ENCODE data around the gene IQCE. TPM values are rescaled to one million over a fixed set of nuclear protein-coding genes. Genes with fewer than 3 reads are reported as not detected.

IQCE gene
- total and polyA plus RNA-seq, 2 donors (not counting 1 experiment from before 2014, with no cell fraction given), result 5.3 to 8.3 TPM

- Histone ChIP-seq H2AFZ (ENCODE audit: low read length) (no peak overlapping the region), H3K36me3 (ENCODE audit: control insufficient read depth, insufficient read depth, low read length) (no peaks in the 10 kb centered on the region), H3K9me3 (ENCODE audit: control insufficient read depth, insufficient read depth, low read depth, low read length) (no peaks in the 10 kb centered on the region), H3K27ac (ENCODE audit: insufficient read depth, low read length) (no peak overlapping the region), H3K4me2 (ENCODE audit: extremely low read depth, insufficient read depth, low read length) (peak overlapping the region; percentile 58), H3K9ac (ENCODE audit: insufficient read depth, low read length) (no peak overlapping the region), H3K4me3 (replicated peaks in 1 of 4; ENCODE audit: control extremely low read depth in 1 of 4, insufficient read depth in 1 of 4, low read depth in 3 of 4, low read length in 4 of 4) (peak overlapping the region in 3 of 4 experiments; percentile 23 to 49 (median 37)), H3K79me2 (ENCODE audit: control insufficient read depth, insufficient read depth, low read length) (no peaks in the 10 kb centered on the region), H3K27me3 (ENCODE audit: control insufficient read depth, insufficient read depth, low read length) (no peaks in the 10 kb centered on the region), H4K20me1 (ENCODE audit: control insufficient read depth, extremely low read depth, insufficient read depth, low read length) (no peaks in the 10 kb centered on the region), H3K4me1 (ENCODE audit: control insufficient read depth, extremely low read depth, insufficient read depth, low read length) (peaks cover 31% of the 10 kb centered on the region)
- DNase-seq (ENCODE audit: low read depth in 2 of 2), result no peak
- no peak for TF ChIP-seq EZH2 (IDR thresholded peaks at IDR 0.05; ENCODE audit: low read length, missing control alignments)
- TF ChIP-seq, protein P1, sequence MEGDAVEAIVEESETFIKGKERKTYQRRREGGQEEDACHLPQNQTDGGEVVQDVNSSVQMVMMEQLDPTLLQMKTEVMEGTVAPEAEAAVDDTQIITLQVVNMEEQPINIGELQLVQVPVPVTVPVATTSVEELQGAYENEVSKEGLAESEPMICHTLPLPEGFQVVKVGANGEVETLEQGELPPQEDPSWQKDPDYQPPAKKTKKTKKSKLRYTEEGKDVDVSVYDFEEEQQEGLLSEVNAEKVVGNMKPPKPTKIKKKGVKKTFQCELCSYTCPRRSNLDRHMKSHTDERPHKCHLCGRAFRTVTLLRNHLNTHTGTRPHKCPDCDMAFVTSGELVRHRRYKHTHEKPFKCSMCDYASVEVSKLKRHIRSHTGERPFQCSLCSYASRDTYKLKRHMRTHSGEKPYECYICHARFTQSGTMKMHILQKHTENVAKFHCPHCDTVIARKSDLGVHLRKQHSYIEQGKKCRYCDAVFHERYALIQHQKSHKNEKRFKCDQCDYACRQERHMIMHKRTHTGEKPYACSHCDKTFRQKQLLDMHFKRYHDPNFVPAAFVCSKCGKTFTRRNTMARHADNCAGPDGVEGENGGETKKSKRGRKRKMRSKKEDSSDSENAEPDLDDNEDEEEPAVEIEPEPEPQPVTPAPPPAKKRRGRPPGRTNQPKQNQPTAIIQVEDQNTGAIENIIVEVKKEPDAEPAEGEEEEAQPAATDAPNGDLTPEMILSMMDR (conservative IDR thresholded peaks at IDR 0.05 in 1 of 2, IDR thresholded peaks at IDR 0.05 in 1 of 2; ENCODE audit: low read depth in 1 of 2, low read length in 2 of 2), result peak in 1 of 2 donors; percentile 3
Observed at GRCh38 chr7:2520131-2520760, 38.5 kb upstream of the IQCE start.

DNA sequence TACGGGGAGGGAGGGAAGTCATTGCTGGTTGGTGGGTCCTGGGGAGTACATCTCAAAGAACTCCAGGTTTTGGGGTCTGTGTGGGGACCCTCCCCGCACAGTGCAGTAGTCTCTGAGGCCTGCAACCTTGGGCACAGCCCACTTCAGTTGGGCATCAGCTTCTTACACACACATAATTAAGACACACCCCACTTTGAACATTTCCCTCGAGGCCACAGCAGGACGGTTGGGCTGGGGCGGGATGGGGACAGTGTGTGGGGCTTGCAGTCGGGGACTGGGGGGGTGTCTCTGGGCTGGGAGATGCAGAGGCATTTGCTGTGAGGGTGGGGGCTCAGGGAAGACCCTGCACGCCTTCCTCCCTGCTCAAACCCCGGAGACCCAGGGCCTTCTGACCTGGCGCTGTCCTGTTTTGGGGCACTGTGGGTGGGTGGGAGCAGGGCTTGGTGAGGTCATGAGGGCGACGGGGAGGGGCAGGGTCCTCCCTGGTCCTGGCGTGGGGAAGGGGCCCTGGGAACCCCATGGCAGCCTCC, 38.0 kb upstream of the IQCE start:
- Histone ChIP-seq H3K4me3 (replicated peaks in 1 of 4; ENCODE audit: control extremely low read depth in 1 of 4, insufficient read depth in 1 of 4, low read depth in 3 of 4, low read length in 4 of 4) (peak overlapping the region in 2 of 4 experiments; percentile 23 to 49), H3K9ac (ENCODE audit: insufficient read depth, low read length) (no peak overlapping the region), H2AFZ (ENCODE audit: low read length) (no peak overlapping the region), H3K36me3 (ENCODE audit: control insufficient read depth, insufficient read depth, low read length) (no peaks in the 10 kb centered on the region), H3K4me1 (ENCODE audit: control insufficient read depth, extremely low read depth, insufficient read depth, low read length) (peaks cover 31% of the 10 kb centered on the region), H3K27me3 (ENCODE audit: control insufficient read depth, insufficient read depth, low read length) (no peaks in the 10 kb centered on the region), H3K27ac (ENCODE audit: insufficient read depth, low read length) (no peak overlapping the region), H4K20me1 (ENCODE audit: control insufficient read depth, extremely low read depth, insufficient read depth, low read length) (no peaks in the 10 kb centered on the region), H3K79me2 (ENCODE audit: control insufficient read depth, insufficient read depth, low read length) (no peaks in the 10 kb centered on the region), H3K9me3 (ENCODE audit: control insufficient read depth, insufficient read depth, low read depth, low read length) (no peaks in the 10 kb centered on the region), H3K4me2 (ENCODE audit: extremely low read depth, insufficient read depth, low read length) (peak overlapping the region; percentile 58)
- DNase-seq (ENCODE audit: low read depth in 2 of 2), result no peak
- TF ChIP-seq, protein P1 (conservative IDR thresholded peaks at IDR 0.05 in 1 of 2, IDR thresholded peaks at IDR 0.05 in 1 of 2; ENCODE audit: low read depth in 1 of 2, low read length in 2 of 2), result no peak
- no peak for TF ChIP-seq EZH2 (IDR thresholded peaks at IDR 0.05; ENCODE audit: low read length, missing control alignments)

GRCh38 chr7:2521341-2521745, 37.4 kb upstream of the IQCE start:
- H3K9me3 ChIP-seq (ENCODE audit: control insufficient read depth, insufficient read depth, low read depth, low read length), result no peaks in the 10 kb centered on the region
- H3K9ac ChIP-seq (ENCODE audit: insufficient read depth, low read length), result no peak overlapping the region
- no peak for DNase-seq (ENCODE audit: low read depth in 2 of 2)
- H3K4me1 ChIP-seq (ENCODE audit: control insufficient read depth, extremely low read depth, insufficient read depth, low read length), result peaks cover 28% of the 10 kb centered on the region
- H3K27me3 ChIP-seq (ENCODE audit: control insufficient read depth, insufficient read depth, low read length), result no peaks in the 10 kb centered on the region
- no peaks in the 10 kb centered on the region for H4K20me1 ChIP-seq (ENCODE audit: control insufficient read depth, extremely low read depth, insufficient read depth, low read length)
- H3K27ac ChIP-seq (ENCODE audit: insufficient read depth, low read length), result no peak overlapping the region
- no peak overlapping the region for H3K4me3 ChIP-seq (replicated peaks in 1 of 4; ENCODE audit: control extremely low read depth in 1 of 4, insufficient read depth in 1 of 4, low read depth in 3 of 4, low read length in 4 of 4)
- no peaks in the 10 kb centered on the region for H3K79me2 ChIP-seq (ENCODE audit: control insufficient read depth, insufficient read depth, low read length)
- no peak overlapping the region for H2AFZ ChIP-seq (ENCODE audit: low read length)
- TF ChIP-seq, protein P1 (conservative IDR thresholded peaks at IDR 0.05 in 1 of 2, IDR thresholded peaks at IDR 0.05 in 1 of 2; ENCODE audit: low read depth in 1 of 2, low read length in 2 of 2), result no peak
- TF ChIP-seq EZH2 (IDR thresholded peaks at IDR 0.05; ENCODE audit: low read length, missing control alignments), result no peak
- no peaks in the 10 kb centered on the region for H3K36me3 ChIP-seq (ENCODE audit: control insufficient read depth, insufficient read depth, low read length)
- no peak overlapping the region for H3K4me2 ChIP-seq (ENCODE audit: extremely low read depth, insufficient read depth, low read length)
